Fibroblast of villous mesenchyme (primary cell): ENCODE data around the gene FBXL13. TPM values are rescaled to one million over a fixed set of nuclear protein-coding genes. Genes with fewer than 3 reads are reported as not detected.
A peak's percentile ranks its signal among the peaks of the same experiment; 100 is the strongest.
"Not testable (repeated sequence)": the region's sequence is repeated elsewhere in the genome, so short reads cannot be mapped to it uniquely, and the experiment has no call there.

Experiments used
- DNase-seq: peaks from one replicate; pipeline ENCODE4 v3.0.0-alpha.2; 2010; ENCODE audit warnings: low read depth
- H3K4me3 ChIP-seq: 2 replicates; pipeline ENCODE4 v1.5.1; 2011; ENCODE audit warnings: low read depth, mild to moderate bottlenecking, low read length
- CTCF ChIP-seq: IDR thresholded peaks from 2 replicates; pipeline ENCODE4 v1.5.1; 2012; ENCODE audit warnings: low read depth, mild to moderate bottlenecking, low read length; ENCODE audit not compliant: insufficient read depth
- total RNA-seq: library from RNA; depleted of rRNA; stranded (reverse); fragments of >200 nt; gene quantifications from 2 replicates; pipeline ENCODE4 v1.2.3, GENCODE V29; 2012

Gene FBXL13
- total RNA-seq, 1 donor: 2.2 TPM

GRCh38 chr7:102913826-102914225 is 160.8 kb downstream of the FBXL13 start:
- no peak for TF ChIP-seq CTCF
- DNase-seq: no peak
- peak overlapping the region; percentile 55 for H3K4me3 ChIP-seq

GRCh38 chr7:102912742-102913141 is 161.9 kb downstream of the FBXL13 start, which contains the start of gene LRRC17:
TSS of gene LRRC17 (plus strand) at chr7:102913000. CDS start at chr7:102933914, 20,914 bp downstream.
- peak; percentile 89 for DNase-seq
- peak within 1 kb of the TSS; percentile 55 for H3K4me3 ChIP-seq
- TF ChIP-seq CTCF: no peak

GRCh38 chr7:102908676-102909075 is 165.9 kb downstream of the FBXL13 start:
- no peak overlapping the region for H3K4me3 ChIP-seq
- DNase-seq: no peak
- no peak for TF ChIP-seq CTCF

GRCh38 chr7:102903576-102903975 is 171.0 kb downstream of the FBXL13 start:
- not testable (repeated sequence) for H3K4me3 ChIP-seq, DNase-seq

GRCh38 chr7:102902052-102902451 is 172.5 kb downstream of the FBXL13 start:
- not testable (repeated sequence) for H3K4me3 ChIP-seq, DNase-seq

GRCh38 chr7:102898532-102898859 is 176.1 kb downstream of the FBXL13 start:
- TF ChIP-seq CTCF: no peak
- DNase-seq: no peak
- no peak overlapping the region for H3K4me3 ChIP-seq

- H3K4me3 ChIP-seq: no peak overlapping the region
- TF ChIP-seq CTCF: no peak
- no peak for DNase-seq
These were observed 176.6 kb downstream of the FBXL13 start for GRCh38 chr7:102897856-102898531.

GRCh38 chr7:102897211-102897631 is 177.4 kb downstream of the FBXL13 start:
- no peak for TF ChIP-seq CTCF
- no peak for DNase-seq
- H3K4me3 ChIP-seq: no peak overlapping the region
